GM12892 (cell line): ENCODE results near the gene PTTG1IP2.
"Not testable (repeated sequence)": the region's sequence is repeated elsewhere in the genome, so short reads cannot be mapped to it uniquely, and the experiment has no call there.

Experiments
- DNase-seq: peaks from one replicate; pipeline ENCODE4 v3.0.0; 2011; ENCODE audit not compliant: insufficient read length
- FAIRE-seq: peaks from 2 replicates; lab custom pipeline; 2011; peaks lifted over from hg19 to GRCh38; lab: Jason Lieb, UNC
- POLR2A ChIP-seq: IDR thresholded peaks from 2 replicates; pipeline ENCODE4 v1.6.1; 2011; ENCODE audit warnings: low read depth, low read length, control low read depth
- POLR2AphosphoS5 ChIP-seq: IDR thresholded peaks from 2 replicates; pipeline ENCODE4 v1.6.1; 2011; ENCODE audit warnings: low read depth, low read length, control low read depth
- TAF1 ChIP-seq: IDR thresholded peaks from 2 replicates; pipeline ENCODE4 v1.6.1; 2011; ENCODE audit warnings: low read depth, mild to moderate bottlenecking, control low read depth, low read length, borderline replicate concordance

The PTTG1IP2 gene

DNA sequence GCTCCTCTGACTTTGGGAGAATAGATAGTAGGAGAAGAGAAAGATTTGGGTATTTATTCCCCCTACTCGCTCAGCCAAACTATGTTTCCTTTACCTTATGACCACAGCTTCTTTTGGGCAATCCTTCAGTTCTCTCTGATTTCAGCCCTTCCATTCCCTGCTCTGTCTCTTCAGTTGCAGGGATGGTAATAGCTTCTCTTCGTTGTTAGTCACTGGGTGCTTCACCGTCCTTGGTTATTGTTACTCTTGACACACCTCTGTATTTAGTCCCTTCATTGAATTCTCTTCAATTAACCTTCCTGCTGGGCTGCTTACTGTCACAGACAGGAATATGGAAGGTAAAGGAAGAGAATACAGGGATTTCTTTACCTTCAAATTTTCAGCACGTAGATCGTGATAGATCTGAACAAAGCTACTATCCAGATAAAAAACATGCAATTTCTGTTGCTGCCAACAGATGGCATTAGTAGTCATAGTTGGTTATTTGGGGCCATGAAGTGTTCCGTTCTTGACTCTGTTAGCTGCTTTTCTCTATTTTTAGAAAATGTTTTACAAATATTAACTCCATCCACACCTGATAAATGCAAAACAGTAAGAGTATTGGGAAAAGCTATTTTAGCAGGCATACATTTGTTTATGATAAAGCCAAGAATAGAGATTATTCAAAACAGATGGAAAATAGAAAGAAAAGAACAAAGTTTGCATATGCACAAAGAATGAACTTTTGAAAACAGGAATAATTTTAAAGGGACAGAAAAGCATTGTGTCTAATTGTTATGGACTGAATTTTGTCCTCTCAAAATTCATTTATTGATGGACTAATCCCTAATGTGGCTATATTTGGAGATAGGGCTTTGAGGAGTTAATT, 14.0 kb upstream of the PTTG1IP2 start:
- TF ChIP-seq POLR2A, result no peak
- no peak for TF ChIP-seq POLR2AphosphoS5
- TF ChIP-seq TAF1, result no peak
- DNase-seq, result no peak
- peak; percentile 70 for FAIRE-seq

DNA sequence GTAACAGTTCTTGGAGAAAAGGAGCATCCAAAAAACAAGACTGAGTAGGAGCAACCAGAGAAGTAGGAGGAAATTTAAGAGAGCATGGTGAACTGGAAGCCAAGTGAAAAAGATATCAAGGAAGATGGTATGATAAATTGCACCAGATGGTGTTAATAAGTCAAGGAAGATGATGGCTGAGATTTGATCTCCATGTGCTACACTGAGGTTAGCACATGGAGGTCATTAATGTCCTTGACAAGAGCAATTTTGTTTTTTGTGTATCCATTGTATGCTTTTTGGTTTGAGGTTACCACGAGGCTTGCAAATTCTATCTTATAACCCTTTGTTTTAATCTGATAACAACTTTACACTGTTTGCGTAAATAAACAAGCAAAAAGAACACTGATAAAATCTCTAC, 11.3 kb upstream of the PTTG1IP2 start:
- DNase-seq (no peak), FAIRE-seq (no peak)
- TF ChIP-seq POLR2AphosphoS5 (no peak), POLR2A (no peak), TAF1 (no peak)

DNA sequence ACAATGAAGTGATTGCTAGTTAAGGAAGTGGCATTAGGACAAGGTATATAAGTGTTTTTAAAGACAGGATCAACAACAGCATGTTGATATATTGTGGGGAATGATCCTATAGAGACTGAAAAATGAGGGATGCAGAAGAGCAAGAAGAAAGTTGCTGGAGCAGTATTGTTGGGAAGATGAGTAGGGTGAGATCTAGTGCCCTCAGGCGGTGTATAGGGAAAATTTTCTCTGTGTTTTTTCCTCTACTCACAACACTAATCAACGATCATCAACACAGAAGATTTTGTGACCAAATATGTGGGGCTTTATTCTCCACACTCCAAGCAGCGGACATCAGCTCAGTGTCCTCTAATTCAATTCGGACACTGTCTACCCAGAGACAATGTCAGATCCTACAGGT, 9.6 kb upstream of the PTTG1IP2 start:
- no peak for DNase-seq

DNA sequence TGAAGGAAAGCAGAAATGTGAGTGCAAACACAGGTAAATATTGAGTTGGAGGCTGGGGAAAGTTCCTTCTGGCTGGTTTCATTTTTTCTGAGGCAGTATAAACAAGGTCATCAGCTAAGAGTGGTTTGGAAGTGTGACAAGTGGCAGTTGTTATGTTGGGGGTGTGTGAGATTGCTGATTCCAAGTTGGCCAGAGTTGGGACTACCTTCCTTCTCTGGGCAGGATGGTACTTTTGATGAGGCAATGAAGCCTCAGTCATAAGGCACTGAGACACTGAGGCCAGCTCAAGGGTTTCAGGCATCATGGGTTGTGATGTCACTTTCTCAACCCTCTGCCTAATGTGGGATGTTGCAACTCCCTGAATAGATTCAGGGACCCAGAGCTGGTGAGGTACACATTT, 8.2 kb upstream of the PTTG1IP2 start:
- no peak for DNase-seq
- TF ChIP-seq POLR2A (no peak), TAF1 (no peak), POLR2AphosphoS5 (no peak)
- FAIRE-seq, result no peak

More for the DNA sequence above, 9.6 kb upstream of the PTTG1IP2 start:
- TF ChIP-seq POLR2AphosphoS5 (no peak), TAF1 (no peak), POLR2A (no peak)
- FAIRE-seq, result no peak

DNA sequence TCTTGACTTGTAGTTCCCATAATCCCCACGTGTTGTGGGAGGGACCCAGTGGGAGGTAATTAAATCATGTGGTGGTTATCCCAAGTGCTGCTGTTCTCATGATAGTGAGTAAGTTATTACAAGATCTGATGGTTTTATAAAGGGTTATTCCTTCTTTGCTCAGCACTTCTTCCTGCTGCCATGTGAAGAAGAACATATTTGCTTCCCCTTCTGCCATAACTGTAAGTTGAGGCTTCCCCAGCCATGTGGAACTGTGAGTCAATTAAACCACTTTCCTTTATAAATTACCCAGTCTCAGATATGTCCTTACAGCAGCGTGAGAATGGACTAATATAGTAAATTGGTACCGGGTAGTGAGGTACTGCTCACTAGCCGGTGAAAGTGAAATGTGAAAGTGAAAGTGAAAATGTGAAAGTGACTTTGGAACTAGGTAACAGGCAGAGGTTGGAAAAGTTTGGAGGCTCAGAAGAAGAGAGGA, 6.2 kb upstream of the PTTG1IP2 start:
- not testable (repeated sequence) for DNase-seq, FAIRE-seq

DNA sequence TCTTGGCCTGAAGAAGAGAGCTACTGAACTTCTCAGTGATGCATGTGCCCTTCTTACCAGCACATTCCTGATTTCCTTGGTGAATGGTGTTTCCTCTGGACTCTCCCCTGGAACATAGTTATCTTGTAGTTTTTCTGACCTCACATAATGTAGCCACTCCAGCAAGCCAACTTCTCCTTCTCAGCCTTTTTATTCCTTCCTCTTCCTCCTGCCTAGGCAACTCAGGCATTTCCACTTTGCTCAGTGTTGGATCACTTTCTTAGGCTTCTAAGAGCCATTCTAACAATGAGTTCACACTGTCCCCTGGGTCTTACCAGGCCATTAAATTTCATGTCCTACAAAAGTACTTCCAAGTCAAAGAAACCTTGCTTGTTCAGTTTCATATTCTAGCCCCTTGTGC, 3.6 kb upstream of the PTTG1IP2 start:
- FAIRE-seq, result no peak
- no peak for DNase-seq
- TF ChIP-seq TAF1 (no peak), POLR2A (no peak), POLR2AphosphoS5 (no peak)

DNA sequence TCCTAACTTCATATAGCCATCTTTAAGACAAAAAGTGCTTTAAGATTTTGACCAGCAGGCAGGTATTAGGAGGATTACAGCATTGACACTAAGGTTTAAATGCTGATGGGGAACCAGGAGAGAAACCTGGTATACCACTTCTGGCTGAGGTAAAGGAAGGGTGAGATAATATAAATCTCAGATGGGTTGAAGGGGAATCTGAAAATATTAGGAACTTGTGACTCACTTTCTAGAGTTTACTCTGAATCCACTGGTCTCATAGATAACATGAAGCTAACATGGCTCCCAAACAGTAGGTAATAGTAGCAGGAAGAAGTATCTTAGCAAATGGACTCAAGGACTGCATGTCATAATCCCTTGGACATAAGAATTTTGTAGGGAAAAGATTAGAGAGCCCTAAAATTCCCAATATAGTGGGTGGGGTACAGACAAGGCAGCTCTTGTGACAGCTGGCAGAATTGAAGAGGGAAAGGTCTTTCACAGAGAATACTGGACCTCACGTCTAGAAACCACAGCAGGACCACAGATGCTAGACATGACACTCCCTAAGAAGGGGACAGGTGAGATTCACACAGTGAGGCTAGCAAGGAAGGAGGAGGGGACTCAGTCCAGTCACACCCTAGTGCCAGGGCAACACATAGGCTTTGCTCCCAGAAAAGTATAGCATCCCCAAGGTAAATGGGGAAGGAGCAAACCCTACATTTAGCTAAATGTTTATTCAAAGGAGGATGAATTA, 3.5 kb downstream of the PTTG1IP2 start:
- DNase-seq, result no peak
- no peak for FAIRE-seq
- no peak for TF ChIP-seq POLR2A
- no peak for TF ChIP-seq POLR2AphosphoS5
- no peak for TF ChIP-seq TAF1

DNA sequence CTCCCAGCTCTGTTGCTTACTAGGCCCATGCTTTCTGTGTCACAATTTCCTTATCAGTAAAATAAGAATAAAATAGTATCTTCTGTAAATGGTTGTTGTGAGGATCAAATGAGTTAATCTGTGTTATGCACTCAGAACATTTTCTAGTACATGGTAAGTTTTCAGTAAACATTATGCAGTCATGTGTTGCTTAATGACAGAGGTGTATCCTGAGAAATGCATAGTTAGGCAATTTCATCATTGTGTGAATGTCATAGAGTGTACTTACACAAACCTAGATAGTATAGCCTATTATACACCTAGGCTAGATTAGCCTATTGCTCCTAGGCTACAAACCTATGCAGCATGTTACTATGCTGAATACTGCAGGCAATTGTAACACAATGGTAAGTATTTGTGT, 4.4 kb downstream of the PTTG1IP2 start:
- TF ChIP-seq POLR2AphosphoS5, result no peak
- TF ChIP-seq POLR2A, result no peak
- TF ChIP-seq TAF1, result no peak
- DNase-seq, result no peak
- FAIRE-seq, result no peak

DNA sequence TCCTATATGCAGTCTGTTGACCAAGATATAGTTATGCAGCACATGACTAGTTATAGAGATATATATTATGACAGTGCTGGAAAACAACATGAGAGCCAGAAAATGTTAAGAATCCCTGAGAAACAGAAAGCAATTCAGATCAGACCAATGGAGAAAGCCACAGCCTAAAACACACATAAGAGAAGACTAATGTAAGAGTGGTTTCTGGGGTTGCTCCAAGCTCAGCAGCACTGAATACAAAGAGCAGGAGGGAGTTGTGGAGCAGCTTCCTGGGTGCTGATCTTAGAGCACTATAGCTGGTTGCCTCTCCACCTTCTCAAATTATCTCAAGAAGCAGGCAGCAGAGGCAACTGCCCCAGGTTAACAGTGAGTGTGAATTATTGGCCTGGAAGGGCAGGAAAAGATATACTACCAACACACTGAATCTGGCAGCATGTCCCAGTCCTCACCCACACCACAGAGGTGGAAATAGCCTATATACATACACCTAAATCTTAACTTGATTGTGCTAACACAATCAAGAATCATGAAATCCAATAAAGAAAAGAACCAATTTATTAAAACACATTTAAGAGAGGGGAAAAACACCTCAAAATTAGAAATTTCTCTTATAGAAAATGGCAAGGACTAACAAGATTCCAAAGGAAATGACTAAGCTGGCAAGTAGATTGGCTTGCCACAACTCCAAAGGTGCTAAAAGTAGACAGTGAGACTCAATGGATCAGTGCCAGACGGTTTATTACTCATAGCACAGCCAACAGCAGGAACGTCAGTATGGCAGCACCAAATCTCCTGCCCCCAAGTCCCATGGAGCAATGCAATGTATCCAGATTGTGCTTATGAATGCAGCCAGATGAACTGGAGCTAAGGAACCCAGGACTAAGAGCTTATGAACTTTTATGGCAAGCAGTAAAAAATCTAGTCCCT, 5.1 kb downstream of the PTTG1IP2 start:
- DNase-seq (no peak), FAIRE-seq (no peak)

DNA sequence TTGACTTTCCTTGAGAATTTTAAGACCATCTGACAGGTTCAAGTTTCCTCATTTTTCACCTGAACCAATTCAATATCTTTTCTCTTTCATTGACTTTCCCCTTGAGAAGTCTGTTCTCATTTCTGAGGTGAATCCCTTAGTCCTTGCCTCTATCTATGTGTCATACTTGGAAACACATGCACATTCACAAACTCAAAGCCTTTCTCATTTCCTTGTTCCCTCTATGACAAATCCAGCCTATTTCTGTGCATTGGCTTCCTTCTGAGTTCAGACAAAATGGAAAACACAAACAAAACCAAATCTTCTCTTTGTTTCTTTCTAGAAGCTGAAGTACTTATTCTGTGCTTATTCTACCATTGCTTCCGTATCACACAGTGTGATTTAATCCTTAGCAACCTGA, 13.8 kb downstream of the PTTG1IP2 start:
- FAIRE-seq (no peak), DNase-seq (no peak)
- TF ChIP-seq TAF1, result no peak
- TF ChIP-seq POLR2AphosphoS5, result no peak
- no peak for TF ChIP-seq POLR2A

More for the DNA sequence above, 5.1 kb downstream of the PTTG1IP2 start:
- TF ChIP-seq POLR2A (no peak), TAF1 (no peak), POLR2AphosphoS5 (no peak)

DNA sequence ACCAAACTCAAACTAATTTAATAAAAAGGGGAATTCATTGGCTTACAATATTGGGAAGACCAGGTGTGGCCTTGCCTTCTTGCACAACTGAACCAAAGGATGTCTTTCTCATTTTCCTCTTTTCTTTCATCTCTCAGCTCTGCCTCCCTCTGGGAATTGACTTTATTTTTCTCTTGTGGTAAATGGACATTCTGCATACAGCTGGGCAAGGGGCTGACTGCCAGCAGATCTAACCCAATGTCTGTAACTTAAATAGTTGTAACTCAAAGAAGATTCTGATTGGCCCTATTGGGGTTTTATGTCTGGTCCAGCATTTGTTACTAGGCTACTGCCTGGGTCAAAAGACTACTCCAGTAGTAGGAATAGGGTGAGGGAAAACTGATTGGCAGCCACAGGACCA, 15.3 kb downstream of the PTTG1IP2 start:
- no peak for TF ChIP-seq TAF1
- no peak for TF ChIP-seq POLR2AphosphoS5
- no peak for TF ChIP-seq POLR2A
- DNase-seq, result no peak
- no peak for FAIRE-seq
